Sigmoid colon (tissue), 4 donors: ENCODE measurements around the gene B4GALT3.

Experiments
- CTCF ChIP-seq, 4 experiments: fragments of 450-650 bp in 3 of 4; fragments of 200-600 bp in 1 of 4; IDR thresholded peaks; one replicate each; pipeline ENCODE4 v1.5.1; 2016 to 2019; ENCODE audit warnings: antibody characterized with exemption in 4 of 4, mild to moderate bottlenecking in 3 of 4, moderate library complexity in 2 of 4
- EP300 ChIP-seq, 4 donors: sonication (generic); formaldehyde crosslinking; IDR thresholded peaks; one replicate each; pipeline ENCODE4 v1.6.1; 2017; ENCODE audit warnings: antibody characterized with exemption in 4 of 4
- POLR2A ChIP-seq, 2 donors: fragments of 450-650 bp; IDR thresholded peaks; one replicate each; pipeline ENCODE4 v1.6.1; 2016; ENCODE audit warnings: antibody characterized with exemption in 2 of 2, mild to moderate bottlenecking in 2 of 2, moderate library complexity in 2 of 2
- POLR2AphosphoS5 ChIP-seq, 4 donors: sonication (generic); formaldehyde crosslinking; IDR thresholded peaks; one replicate each; pipeline ENCODE4 v1.6.1; 2017; ENCODE audit warnings: antibody characterized with exemption in 4 of 4

GRCh38 chr1:161225534-161226319 is 48.4 kb upstream of the B4GALT3 start, which contains the start of gene TOMM40L:
- no peak for TF ChIP-seq EP300 (IDR thresholded peaks at IDR 0.05)
- TF ChIP-seq POLR2AphosphoS5 (IDR thresholded peaks at IDR 0.05) = peak in 3 of 4 donors; percentile 2 to 73 (median 64)
- no peak for TF ChIP-seq POLR2A (IDR thresholded peaks at IDR 0.05)
- TF ChIP-seq CTCF (IDR thresholded peaks at IDR 0.05) = peak; percentile 41 to 59 (median 50)
